ENCODE results near the gene DAGLA.
A peak's percentile ranks its signal among the peaks of the same experiment; 100 is the strongest.

The DAGLA gene

GRCh38 chr11:61785837-61786402 is 105.7 kb downstream of the DAGLA start:
- Mint-ChIP-seq H3K27me3 (ENCODE audit: low read depth) (no peaks in the 10 kb centered on the region), H3K4me1 (ENCODE audit: low read depth) (peaks cover 10% of the 10 kb centered on the region), H3K36me3 (ENCODE audit: low read depth) (peaks cover 31% of the 10 kb centered on the region), H3K27ac (no peak overlapping the region), H3K9me3 (no peaks in the 10 kb centered on the region), H3K4me3 (no peak overlapping the region)
- DNase-seq (ENCODE audit: low spot score), result no peak

DNA sequence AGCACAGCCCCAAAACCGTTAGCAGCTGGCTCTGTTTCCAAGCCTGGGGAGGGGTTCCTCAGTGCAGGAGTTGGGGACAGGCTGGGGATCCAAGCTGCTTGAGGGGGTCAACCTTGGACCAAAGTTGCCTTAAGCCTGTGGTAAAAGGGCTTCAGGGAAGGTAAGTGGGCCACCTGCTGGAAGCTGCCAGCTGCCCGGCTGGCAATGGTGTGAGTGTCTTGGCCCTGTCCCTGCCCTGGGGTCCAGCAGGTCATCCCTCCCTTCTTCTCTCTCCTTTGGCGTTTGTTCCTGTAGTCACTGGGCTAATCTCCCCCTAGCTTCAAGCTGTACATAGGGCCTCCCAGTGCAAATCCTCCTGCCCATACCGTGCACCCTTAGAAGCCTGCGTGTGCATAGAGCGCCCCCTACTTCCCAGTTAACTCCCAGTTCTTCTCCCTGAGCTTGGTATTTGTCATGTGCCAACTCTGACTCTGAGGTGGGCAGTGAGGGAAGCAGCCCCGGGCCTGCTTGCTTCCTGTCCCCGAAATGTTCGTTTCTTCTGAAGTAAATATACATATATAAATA is 107.8 kb downstream of the DAGLA start:
- H3K4me3 Mint-ChIP-seq, result no peak overlapping the region
- no peaks in the 10 kb centered on the region for H3K27me3 Mint-ChIP-seq (ENCODE audit: low read depth)
- H3K27ac Mint-ChIP-seq, result no peak overlapping the region
- peaks cover 39% of the 10 kb centered on the region for H3K36me3 Mint-ChIP-seq (ENCODE audit: low read depth)
- H3K9me3 Mint-ChIP-seq, result no peaks in the 10 kb centered on the region
- no peak for DNase-seq (ENCODE audit: low spot score)
- peaks cover 16% of the 10 kb centered on the region for H3K4me1 Mint-ChIP-seq (ENCODE audit: low read depth)

- Mint-ChIP-seq H3K27me3 (ENCODE audit: low read depth) (no peaks in the 10 kb centered on the region), H3K9me3 (no peaks in the 10 kb centered on the region), H3K4me3 (peak overlapping the region; percentile 97), H3K4me1 (ENCODE audit: low read depth) (peaks cover 35% of the 10 kb centered on the region), H3K36me3 (ENCODE audit: low read depth) (peaks cover 58% of the 10 kb centered on the region), H3K27ac (peak overlapping the region; percentile 99)
- peak; percentile 62 for DNase-seq (ENCODE audit: low spot score)
Observed at GRCh38 chr11:61791737-61792309, 111.6 kb downstream of the DAGLA start.

DNA sequence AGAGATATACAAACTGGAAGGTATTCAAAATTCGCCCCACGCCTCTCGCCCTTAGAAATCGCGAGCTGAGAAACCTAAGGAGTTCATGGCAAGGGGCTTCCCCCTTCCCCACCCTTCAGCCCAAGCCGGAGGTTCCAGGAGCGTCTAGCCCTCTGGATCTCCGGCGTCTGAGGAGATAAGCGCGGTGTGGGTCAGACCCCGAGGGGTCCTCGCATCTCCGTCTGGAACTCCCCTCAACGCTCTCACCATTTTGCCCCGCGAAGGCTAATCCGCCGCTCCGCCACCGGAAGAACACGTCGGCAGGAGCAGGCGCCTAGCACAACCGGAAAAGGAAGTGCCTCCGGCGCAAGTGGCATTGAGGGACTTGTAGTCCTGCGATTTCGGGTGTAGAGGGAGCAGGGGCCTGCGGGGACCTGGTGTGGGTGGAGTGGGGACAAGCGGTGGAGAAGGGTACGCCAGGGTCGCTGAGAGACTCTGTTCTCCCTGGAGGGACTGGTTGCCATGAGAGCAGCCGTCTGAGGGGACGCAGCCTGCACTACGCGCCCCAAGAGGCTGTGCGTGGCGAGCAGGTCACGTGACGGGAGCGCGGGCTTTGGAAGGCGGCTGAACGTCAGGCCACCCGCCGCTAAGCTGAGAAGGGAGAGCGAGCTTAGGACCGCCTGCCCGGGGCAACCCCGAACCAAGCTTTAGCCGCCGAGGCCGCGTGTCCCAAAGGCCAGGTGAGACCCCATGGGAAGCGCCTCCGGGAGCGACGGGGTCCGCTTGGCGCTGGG is 112.3 kb downstream of the DAGLA start, which contains the start of the genes FEN1 and TMEM258:
Gene FEN1 (plus strand): TSS at position 602 of the 773 bp plus-strand sequence. CDS start 2,451 bp downstream, outside the sequence.
Gene TMEM258 (minus strand): TSS at position 290 of the 773 bp plus-strand sequence. CDS start 41 bp downstream, at position 249.
- Mint-ChIP-seq H3K9me3 (no peaks in the 10 kb centered on the region), H3K27ac (peak within 1 kb of the TSS; percentile 99), H3K36me3 (ENCODE audit: low read depth) (peaks cover 63% of the 10 kb centered on the region), H3K27me3 (ENCODE audit: low read depth) (no peaks in the 10 kb centered on the region), H3K4me1 (ENCODE audit: low read depth) (peaks cover 42% of the 10 kb centered on the region), H3K4me3 (peak within 1 kb of the TSS; percentile 97)
- peak; percentile 88 for DNase-seq (ENCODE audit: low spot score)

- Mint-ChIP-seq H3K27ac (peak overlapping the region; percentile 99), H3K4me3 (peak overlapping the region; percentile 97), H3K9me3 (no peaks in the 10 kb centered on the region), H3K36me3 (ENCODE audit: low read depth) (peaks cover 65% of the 10 kb centered on the region), H3K4me1 (ENCODE audit: low read depth) (peaks cover 41% of the 10 kb centered on the region), H3K27me3 (ENCODE audit: low read depth) (no peaks in the 10 kb centered on the region)
- DNase-seq (ENCODE audit: low spot score), result no peak
Observed at GRCh38 chr11:61793083-61793828, 113.1 kb downstream of the DAGLA start.

- Mint-ChIP-seq H3K9me3 (no peaks in the 10 kb centered on the region), H3K27ac (peak overlapping the region; percentile 99), H3K4me1 (ENCODE audit: low read depth) (peaks cover 41% of the 10 kb centered on the region), H3K27me3 (ENCODE audit: low read depth) (no peaks in the 10 kb centered on the region), H3K36me3 (ENCODE audit: low read depth) (peaks cover 65% of the 10 kb centered on the region), H3K4me3 (peak overlapping the region; percentile 97)
- DNase-seq (ENCODE audit: low spot score), result no peak
Observed at GRCh38 chr11:61793829-61794204, 113.6 kb downstream of the DAGLA start.

- no peaks in the 10 kb centered on the region for H3K27me3 Mint-ChIP-seq (ENCODE audit: low read depth)
- H3K36me3 Mint-ChIP-seq (ENCODE audit: low read depth), result peaks cover 63% of the 10 kb centered on the region
- peaks cover 41% of the 10 kb centered on the region for H3K4me1 Mint-ChIP-seq (ENCODE audit: low read depth)
- no peak for DNase-seq (ENCODE audit: low spot score)
- H3K27ac Mint-ChIP-seq, result no peak overlapping the region
- H3K4me3 Mint-ChIP-seq, result peak overlapping the region; percentile 41
- H3K9me3 Mint-ChIP-seq, result no peaks in the 10 kb centered on the region
Observed at GRCh38 chr11:61794579-61794978, 114.4 kb downstream of the DAGLA start.

GRCh38 chr11:61795459-61795858 is 115.3 kb downstream of the DAGLA start:
- DNase-seq (ENCODE audit: low spot score), result no peak
- Mint-ChIP-seq H3K27ac (no peak overlapping the region), H3K27me3 (ENCODE audit: low read depth) (no peaks in the 10 kb centered on the region), H3K36me3 (ENCODE audit: low read depth) (peaks cover 61% of the 10 kb centered on the region), H3K9me3 (no peaks in the 10 kb centered on the region), H3K4me3 (peak overlapping the region; percentile 64), H3K4me1 (ENCODE audit: low read depth) (peaks cover 43% of the 10 kb centered on the region)

DNA sequence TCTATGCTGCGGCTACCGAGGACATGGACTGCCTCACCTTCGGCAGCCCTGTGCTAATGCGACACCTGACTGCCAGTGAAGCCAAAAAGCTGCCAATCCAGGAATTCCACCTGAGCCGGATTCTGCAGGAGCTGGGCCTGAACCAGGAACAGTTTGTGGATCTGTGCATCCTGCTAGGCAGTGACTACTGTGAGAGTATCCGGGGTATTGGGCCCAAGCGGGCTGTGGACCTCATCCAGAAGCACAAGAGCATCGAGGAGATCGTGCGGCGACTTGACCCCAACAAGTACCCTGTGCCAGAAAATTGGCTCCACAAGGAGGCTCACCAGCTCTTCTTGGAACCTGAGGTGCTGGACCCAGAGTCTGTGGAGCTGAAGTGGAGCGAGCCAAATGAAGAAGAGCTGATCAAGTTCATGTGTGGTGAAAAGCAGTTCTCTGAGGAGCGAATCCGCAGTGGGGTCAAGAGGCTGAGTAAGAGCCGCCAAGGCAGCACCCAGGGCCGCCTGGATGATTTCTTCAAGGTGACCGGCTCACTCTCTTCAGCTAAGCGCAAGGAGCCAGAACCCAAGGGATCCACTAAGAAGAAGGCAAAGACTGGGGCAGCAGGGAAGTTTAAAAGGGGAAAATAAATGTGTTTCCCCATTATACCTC is 115.8 kb downstream of the DAGLA start:
- Mint-ChIP-seq H3K27ac (peak overlapping the region; percentile 31), H3K4me3 (no peak overlapping the region), H3K36me3 (ENCODE audit: low read depth) (peaks cover 63% of the 10 kb centered on the region), H3K4me1 (ENCODE audit: low read depth) (peaks cover 44% of the 10 kb centered on the region), H3K9me3 (no peaks in the 10 kb centered on the region), H3K27me3 (ENCODE audit: low read depth) (no peaks in the 10 kb centered on the region)
- DNase-seq (ENCODE audit: low spot score), result no peak
